ENCODE measurements around the gene WDR86.

WDR86 gene

GRCh38 chr7:151454932-151455530 is 45.2 kb upstream of the WDR86 start:
- H3K4me3 ChIP-seq (ENCODE audit: low read depth, low read length): no peak overlapping the region
- no peak for TF ChIP-seq CTCF (IDR thresholded peaks at IDR 0.05; ENCODE audit: low read depth, low read length)

GRCh38 chr7:151454305-151454704 is 44.5 kb upstream of the WDR86 start:
- Histone ChIP-seq H3K9me3 (ENCODE audit: severe bottlenecking) (no peaks in the 10 kb centered on the region), H3K27ac (no peak overlapping the region), H3K4me3 (ENCODE audit: low read depth, low read length) (no peak overlapping the region), H3K36me3 (no peaks in the 10 kb centered on the region), H3K27me3 (ENCODE audit: insufficient read depth, low read depth, severe bottlenecking) (no peaks in the 10 kb centered on the region)
- no peak for DNase-seq
- no peak for TF ChIP-seq CTCF (IDR thresholded peaks at IDR 0.05; ENCODE audit: low read depth, low read length)

More at GRCh38 chr7:151454932-151455530, 45.2 kb upstream of the WDR86 start:
- Histone ChIP-seq H3K27me3 (ENCODE audit: insufficient read depth, low read depth, severe bottlenecking) (no peaks in the 10 kb centered on the region), H3K9me3 (ENCODE audit: severe bottlenecking) (no peaks in the 10 kb centered on the region), H3K27ac (no peak overlapping the region), H3K36me3 (no peaks in the 10 kb centered on the region)
- DNase-seq: no peak

GRCh38 chr7:151453326-151453791 is 43.5 kb upstream of the WDR86 start:
- H3K36me3 ChIP-seq: no peaks in the 10 kb centered on the region
- no peak overlapping the region for H3K4me3 ChIP-seq (ENCODE audit: low read depth, low read length)
- DNase-seq: no peak
- H3K27me3 ChIP-seq (ENCODE audit: insufficient read depth, low read depth, severe bottlenecking): no peaks in the 10 kb centered on the region
- no peak overlapping the region for H3K27ac ChIP-seq
- TF ChIP-seq CTCF (IDR thresholded peaks at IDR 0.05; ENCODE audit: low read depth, low read length): no peak
- H3K9me3 ChIP-seq (ENCODE audit: severe bottlenecking): no peaks in the 10 kb centered on the region

GRCh38 chr7:151452680-151453325 is 43.0 kb upstream of the WDR86 start:
- no peak for TF ChIP-seq CTCF (IDR thresholded peaks at IDR 0.05; ENCODE audit: low read depth, low read length)
- H3K27ac ChIP-seq: no peak overlapping the region
- H3K27me3 ChIP-seq (ENCODE audit: insufficient read depth, low read depth, severe bottlenecking): no peaks in the 10 kb centered on the region
- H3K36me3 ChIP-seq: no peaks in the 10 kb centered on the region
- H3K4me3 ChIP-seq (ENCODE audit: low read depth, low read length): no peak overlapping the region
- H3K9me3 ChIP-seq (ENCODE audit: severe bottlenecking): no peaks in the 10 kb centered on the region
- no peak for DNase-seq

GRCh38 chr7:151451626-151452571 is 42.1 kb upstream of the WDR86 start:
- Histone ChIP-seq H3K9me3 (ENCODE audit: severe bottlenecking) (no peaks in the 10 kb centered on the region), H3K36me3 (no peaks in the 10 kb centered on the region), H3K27me3 (ENCODE audit: insufficient read depth, low read depth, severe bottlenecking) (no peaks in the 10 kb centered on the region), H3K27ac (no peak overlapping the region), H3K4me3 (ENCODE audit: low read depth, low read length) (no peak overlapping the region)
- no peak for TF ChIP-seq CTCF (IDR thresholded peaks at IDR 0.05; ENCODE audit: low read depth, low read length)
- DNase-seq: no peak

Measured in WERI-Rb-1 (cell line).